AG04450 (cell line): ENCODE measurements around the gene PAK5. TPM values are rescaled to one million over a fixed set of nuclear protein-coding genes. Genes with fewer than 3 reads are reported as not detected.

Experiments
- CTCF ChIA-PET: fragments of 300-600, 350-600 bp; formaldehyde crosslinking; extraction: SDS; loops from one replicate; lab custom pipeline; 2022; ENCODE audit warnings: antibody characterized with exemption, inconsistent platforms; lab: Charles Lee
- POLR2A ChIA-PET: fragments of 350-600 bp; formaldehyde crosslinking; extraction: SDS; loops from one replicate; lab custom pipeline; 2021; ENCODE audit warnings: antibody characterized with exemption, inconsistent platforms; lab: Yijun Ruan, JAX
- DNase-seq: peaks from one replicate; pipeline ENCODE4 v3.0.0-alpha.2; 2011; ENCODE audit warnings: low read depth, low spot score
- H3K27ac ChIP-seq: one replicate; pipeline ENCODE4 v1.5.1; 2012; ENCODE audit warnings: low read depth, low read length, control low read depth
- H3K27me3 ChIP-seq: one replicate; pipeline ENCODE4 v1.6.0; 2012; ENCODE audit warnings: low read length; ENCODE audit not compliant: control insufficient read depth, insufficient read depth
- H3K4me3 ChIP-seq: 2 replicates; pipeline ENCODE4 v1.5.1; 2011; ENCODE audit warnings: mild to moderate bottlenecking, low read depth, low read length, control low read depth
- H3K9me3 ChIP-seq: 2 replicates; pipeline ENCODE4 v1.5.1; 2012; ENCODE audit warnings: low read length; ENCODE audit not compliant: control insufficient read depth, insufficient read depth
- polyA plus RNA-seq: library from polyadenylated mRNA; depleted of rRNA; stranded (reverse); fragments of >200 nt; gene quantifications from 2 replicates; pipeline ENCODE4 v1.2.3, GENCODE V29; 2011
- TF ChIP-seq, protein P1 (sequence below): IDR thresholded peaks from 2 replicates; pipeline ENCODE4 v1.5.1; 2011; ENCODE audit warnings: low read depth, low read length, control low read depth, inconsistent platforms

PAK5 gene
- polyA plus RNA-seq, 1 experiment: not detected

DNA sequence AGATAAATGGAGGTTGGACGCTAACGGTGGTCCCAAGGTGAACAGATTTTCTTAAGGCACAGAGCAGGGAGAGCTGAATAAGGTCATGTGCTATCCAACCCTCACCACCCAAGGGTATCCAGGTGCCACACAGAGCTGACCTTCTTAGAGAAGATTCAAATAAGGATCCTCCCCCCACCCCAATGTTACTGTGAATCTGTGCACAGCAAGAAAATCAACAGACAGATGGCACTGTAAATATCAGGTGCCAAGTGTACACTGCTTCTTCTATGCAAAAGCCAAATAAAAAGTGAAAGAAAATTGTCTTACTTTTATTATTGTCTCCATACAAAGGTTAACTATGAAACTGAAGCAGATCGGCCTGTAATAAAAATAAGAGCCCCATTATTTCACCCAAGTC lies 96.9 kb downstream of the PAK5 start:
- TF ChIP-seq, protein P1, sequence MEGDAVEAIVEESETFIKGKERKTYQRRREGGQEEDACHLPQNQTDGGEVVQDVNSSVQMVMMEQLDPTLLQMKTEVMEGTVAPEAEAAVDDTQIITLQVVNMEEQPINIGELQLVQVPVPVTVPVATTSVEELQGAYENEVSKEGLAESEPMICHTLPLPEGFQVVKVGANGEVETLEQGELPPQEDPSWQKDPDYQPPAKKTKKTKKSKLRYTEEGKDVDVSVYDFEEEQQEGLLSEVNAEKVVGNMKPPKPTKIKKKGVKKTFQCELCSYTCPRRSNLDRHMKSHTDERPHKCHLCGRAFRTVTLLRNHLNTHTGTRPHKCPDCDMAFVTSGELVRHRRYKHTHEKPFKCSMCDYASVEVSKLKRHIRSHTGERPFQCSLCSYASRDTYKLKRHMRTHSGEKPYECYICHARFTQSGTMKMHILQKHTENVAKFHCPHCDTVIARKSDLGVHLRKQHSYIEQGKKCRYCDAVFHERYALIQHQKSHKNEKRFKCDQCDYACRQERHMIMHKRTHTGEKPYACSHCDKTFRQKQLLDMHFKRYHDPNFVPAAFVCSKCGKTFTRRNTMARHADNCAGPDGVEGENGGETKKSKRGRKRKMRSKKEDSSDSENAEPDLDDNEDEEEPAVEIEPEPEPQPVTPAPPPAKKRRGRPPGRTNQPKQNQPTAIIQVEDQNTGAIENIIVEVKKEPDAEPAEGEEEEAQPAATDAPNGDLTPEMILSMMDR: no peak
- POLR2A ChIA-PET: no interaction called here
- H3K27ac ChIP-seq: no peak overlapping the region
- no peak overlapping the region for H3K4me3 ChIP-seq
- CTCF ChIA-PET: no interaction called here
- H3K9me3 ChIP-seq: no peaks in the 10 kb centered on the region
- no peaks in the 10 kb centered on the region for H3K27me3 ChIP-seq
- no peak for DNase-seq

- ChIA-PET CTCF (no interaction called here), POLR2A (no interaction called here)
- no peak for DNase-seq
- Histone ChIP-seq H3K9me3 (no peaks in the 10 kb centered on the region), H3K27ac (no peak overlapping the region), H3K27me3 (no peaks in the 10 kb centered on the region), H3K4me3 (no peak overlapping the region)
- TF ChIP-seq, protein P1: no peak
Observed at GRCh38 chr20:9740486-9740885, 98.4 kb downstream of the PAK5 start.

DNA sequence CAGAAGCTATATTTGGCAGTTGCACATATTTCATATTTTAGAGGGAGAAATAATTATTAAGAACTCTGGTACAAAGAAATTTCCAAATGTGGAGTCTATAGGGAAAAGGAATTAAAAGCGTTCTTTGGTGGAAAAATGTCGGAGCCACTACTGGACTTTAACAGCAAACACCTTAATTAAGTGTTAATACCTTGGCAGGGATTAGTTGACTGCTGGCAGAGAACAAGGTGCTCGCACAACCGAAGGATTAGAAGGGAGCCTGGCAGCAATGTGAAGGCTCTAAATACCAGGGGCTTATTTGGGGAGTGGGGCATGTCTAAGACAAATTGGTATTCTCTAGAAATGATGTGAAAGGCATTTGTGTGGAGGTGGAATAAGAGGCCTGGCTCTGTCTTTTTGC lies 98.9 kb downstream of the PAK5 start:
- Histone ChIP-seq H3K27ac (no peak overlapping the region), H3K9me3 (no peaks in the 10 kb centered on the region), H3K4me3 (no peak overlapping the region), H3K27me3 (no peaks in the 10 kb centered on the region)
- TF ChIP-seq, protein P1: no peak
- ChIA-PET POLR2A (no interaction called here), CTCF (no interaction called here)
- DNase-seq: no peak

DNA sequence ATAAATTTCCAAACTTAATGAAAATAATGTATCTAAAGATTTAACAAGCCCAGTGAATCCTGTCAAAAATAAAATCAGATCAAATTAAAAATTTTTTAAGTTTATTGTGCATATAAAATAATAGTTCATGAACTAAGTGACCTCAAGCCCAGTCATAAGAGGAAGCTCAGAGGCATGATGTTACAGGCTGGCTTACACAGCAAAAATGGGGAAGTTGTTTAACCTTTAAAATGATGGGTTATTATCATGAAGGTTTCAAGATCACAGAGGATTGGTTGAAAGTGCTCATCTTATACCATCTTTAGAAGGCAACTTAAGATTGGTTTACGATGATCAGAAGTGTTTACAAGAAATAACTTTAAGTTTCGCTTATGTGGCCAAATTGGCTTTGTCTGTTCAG lies 102.5 kb downstream of the PAK5 start:
- no peak for DNase-seq
- TF ChIP-seq, protein P1: no peak
- ChIA-PET POLR2A (no interaction called here), CTCF (no interaction called here)
- Histone ChIP-seq H3K27ac (no peak overlapping the region), H3K4me3 (no peak overlapping the region), H3K9me3 (no peaks in the 10 kb centered on the region), H3K27me3 (no peaks in the 10 kb centered on the region)

- H3K9me3 ChIP-seq: no peaks in the 10 kb centered on the region
- TF ChIP-seq, protein P1: no peak
- no peak overlapping the region for H3K27ac ChIP-seq
- H3K4me3 ChIP-seq: no peak overlapping the region
- POLR2A ChIA-PET: no interaction called here
- DNase-seq: no peak
- H3K27me3 ChIP-seq: no peaks in the 10 kb centered on the region
- CTCF ChIA-PET: no interaction called here
Observed at GRCh38 chr20:9723501-9724202, 115.2 kb downstream of the PAK5 start.
